ENCODE measurements around the gene CSTB. TPM values are rescaled to one million over a fixed set of nuclear protein-coding genes. Genes with fewer than 3 reads are reported as not detected.

CSTB gene
- total and polyA plus RNA-seq, 12 donors, result 33.0 to 61.2 (median 40.5) TPM

- peak overlapping the region in 7 of 10 donors; percentile 21 to 81 (median 51) for H3K27ac ChIP-seq
- intact Hi-C loops (cut with DNase I), result no loop called here
- peaks cover 0 to 22% (median 3%) of the 10 kb centered on the region in 9 donors for H3K4me1 ChIP-seq
- peaks cover 0 to 94% (median 20%) of the 10 kb centered on the region in 9 donors for H3K36me3 ChIP-seq
- no peak for ATAC-seq
- TF ChIP-seq, protein P1, sequence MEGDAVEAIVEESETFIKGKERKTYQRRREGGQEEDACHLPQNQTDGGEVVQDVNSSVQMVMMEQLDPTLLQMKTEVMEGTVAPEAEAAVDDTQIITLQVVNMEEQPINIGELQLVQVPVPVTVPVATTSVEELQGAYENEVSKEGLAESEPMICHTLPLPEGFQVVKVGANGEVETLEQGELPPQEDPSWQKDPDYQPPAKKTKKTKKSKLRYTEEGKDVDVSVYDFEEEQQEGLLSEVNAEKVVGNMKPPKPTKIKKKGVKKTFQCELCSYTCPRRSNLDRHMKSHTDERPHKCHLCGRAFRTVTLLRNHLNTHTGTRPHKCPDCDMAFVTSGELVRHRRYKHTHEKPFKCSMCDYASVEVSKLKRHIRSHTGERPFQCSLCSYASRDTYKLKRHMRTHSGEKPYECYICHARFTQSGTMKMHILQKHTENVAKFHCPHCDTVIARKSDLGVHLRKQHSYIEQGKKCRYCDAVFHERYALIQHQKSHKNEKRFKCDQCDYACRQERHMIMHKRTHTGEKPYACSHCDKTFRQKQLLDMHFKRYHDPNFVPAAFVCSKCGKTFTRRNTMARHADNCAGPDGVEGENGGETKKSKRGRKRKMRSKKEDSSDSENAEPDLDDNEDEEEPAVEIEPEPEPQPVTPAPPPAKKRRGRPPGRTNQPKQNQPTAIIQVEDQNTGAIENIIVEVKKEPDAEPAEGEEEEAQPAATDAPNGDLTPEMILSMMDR (IDR thresholded peaks at IDR 0.05), result no peak
- 87 to 91% methylated on average over 16 of the region's 16 CpGs for WGBS, 2 donors
- no peaks in the 10 kb centered on the region for H3K9me3 ChIP-seq
- DNase-seq, result no peak
- peak overlapping the region in 1 of 10 donors; percentile 32 for H3K4me3 ChIP-seq
- no peaks in the 10 kb centered on the region for H3K27me3 ChIP-seq
Measured at GRCh38 chr21:43757601-43758000, 18.5 kb downstream of the CSTB start.

GRCh38 chr21:43755820-43756594, 20.1 kb downstream of the CSTB start:
- Histone ChIP-seq H3K4me3 (no peak overlapping the region), H3K9me3 (no peaks in the 10 kb centered on the region), H3K4me1 (peaks cover 0 to 22% (median 3%) of the 10 kb centered on the region in 9 donors), H3K27ac (no peak overlapping the region), H3K36me3 (peaks cover 0 to 94% (median 21%) of the 10 kb centered on the region in 9 donors), H3K27me3 (no peaks in the 10 kb centered on the region)
- TF ChIP-seq, protein P1 (IDR thresholded peaks at IDR 0.05), result no peak
- intact Hi-C loops (cut with DNase I), result no loop called here
- DNase-seq, result no peak
- no peak for ATAC-seq
- WGBS, 2 donors, result 95 to 96% methylated on average over 37 of the region's 37 CpGs

DNA sequence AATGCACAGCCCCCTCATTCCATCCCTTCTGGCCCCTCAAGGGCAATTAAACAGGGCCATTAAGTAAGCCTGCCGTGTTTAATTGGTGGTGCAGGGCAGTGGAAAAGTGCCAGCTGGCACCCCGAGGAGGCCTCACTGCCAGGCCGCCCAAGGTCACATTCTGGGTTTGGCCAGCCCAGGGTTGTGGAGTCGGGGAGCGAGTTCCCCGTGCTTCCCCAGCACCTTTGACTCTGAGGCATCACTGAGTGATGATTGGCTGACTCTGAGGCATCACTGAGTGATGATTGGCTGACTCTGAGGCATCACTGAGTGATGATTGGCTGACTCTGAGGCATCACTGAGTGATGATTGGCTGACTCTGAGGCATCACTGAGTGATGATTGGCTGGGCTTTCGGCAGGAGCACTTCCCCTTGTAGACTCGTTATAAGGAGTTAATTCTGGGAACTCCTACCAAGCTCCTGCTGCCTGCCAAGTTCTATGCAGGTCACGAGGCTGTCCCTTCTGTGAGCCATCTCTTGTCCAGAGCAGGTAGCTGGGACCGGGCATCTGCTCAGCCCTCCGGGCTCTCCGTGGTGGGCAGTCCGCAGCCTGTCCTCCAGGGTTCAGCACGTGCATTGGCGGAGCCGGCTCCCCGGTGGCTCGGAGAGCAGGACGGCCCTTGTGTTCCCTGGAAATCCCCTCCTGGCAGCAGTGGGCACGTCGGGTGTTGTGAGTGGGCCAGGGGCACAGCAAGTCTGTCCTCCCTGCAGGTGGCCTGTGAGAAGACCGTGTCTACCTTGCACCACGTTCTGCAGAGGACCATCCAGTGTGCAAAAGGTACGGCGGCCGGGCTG, 20.9 kb downstream of the CSTB start:
- TF ChIP-seq, protein P1 (IDR thresholded peaks at IDR 0.05), result no peak
- Histone ChIP-seq H3K4me1 (peaks cover 0 to 22% (median 3%) of the 10 kb centered on the region in 9 donors), H3K36me3 (peaks cover 0 to 96% (median 21%) of the 10 kb centered on the region in 9 donors), H3K4me3 (no peak overlapping the region), H3K9me3 (no peaks in the 10 kb centered on the region), H3K27me3 (no peaks in the 10 kb centered on the region), H3K27ac (peak overlapping the region in 1 of 10 donors; percentile 37)
- peak in 7 of 8 donors; percentile 24 to 68 (median 41) for ATAC-seq
- intact Hi-C loops (cut with DNase I), result no loop called here
- 77 to 84% methylated on average over 26 of the region's 26 CpGs for WGBS, 2 donors
- DNase-seq, result peak in 1 of 2 donors; percentile 45

DNA sequence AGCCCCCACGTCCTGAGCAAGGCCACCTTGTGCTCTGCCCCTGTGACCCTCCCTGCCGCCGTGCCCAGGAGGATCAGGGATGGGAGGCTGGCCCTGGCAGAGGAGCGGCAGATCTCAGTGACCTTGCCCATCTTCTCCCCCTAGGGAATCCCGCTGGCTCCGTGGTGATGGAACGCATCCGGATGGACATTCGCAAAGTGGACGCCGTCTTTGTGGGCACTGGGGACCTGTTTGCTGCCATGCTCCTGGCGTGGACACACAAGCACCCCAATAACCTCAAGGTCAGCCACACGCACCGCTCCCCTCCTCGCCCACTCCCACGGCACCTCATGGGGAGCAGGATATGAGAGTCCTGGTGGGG, 22.7 kb downstream of the CSTB start:
- H3K9me3 ChIP-seq, result no peaks in the 10 kb centered on the region
- H3K4me1 ChIP-seq, result peaks cover 0 to 18% (median 3%) of the 10 kb centered on the region in 9 donors
- H3K27ac ChIP-seq, result no peak overlapping the region
- DNase-seq (no peak), ATAC-seq (no peak)
- peaks cover 0 to 98% (median 21%) of the 10 kb centered on the region in 9 donors for H3K36me3 ChIP-seq
- intact Hi-C loops (cut with DNase I), result no loop called here
- 95 to 97% methylated on average over 16 of the region's 16 CpGs for WGBS, 2 donors
- TF ChIP-seq, protein P1 (IDR thresholded peaks at IDR 0.05), result no peak
- no peaks in the 10 kb centered on the region for H3K27me3 ChIP-seq
- no peak overlapping the region for H3K4me3 ChIP-seq

Measured in heart right ventricle (tissue), 16 donors.